GM12892 (cell line): Measurements from ENCODE around the gene GLB1L3.

ENCODE experiments used
- POLR2A ChIP-seq: IDR thresholded peaks from 2 replicates; pipeline ENCODE4 v1.6.1; 2011; ENCODE audit warnings: low read depth, low read length, control low read depth
- POLR2AphosphoS5 ChIP-seq: IDR thresholded peaks from 2 replicates; pipeline ENCODE4 v1.6.1; 2011; ENCODE audit warnings: low read depth, low read length, control low read depth

DNA sequence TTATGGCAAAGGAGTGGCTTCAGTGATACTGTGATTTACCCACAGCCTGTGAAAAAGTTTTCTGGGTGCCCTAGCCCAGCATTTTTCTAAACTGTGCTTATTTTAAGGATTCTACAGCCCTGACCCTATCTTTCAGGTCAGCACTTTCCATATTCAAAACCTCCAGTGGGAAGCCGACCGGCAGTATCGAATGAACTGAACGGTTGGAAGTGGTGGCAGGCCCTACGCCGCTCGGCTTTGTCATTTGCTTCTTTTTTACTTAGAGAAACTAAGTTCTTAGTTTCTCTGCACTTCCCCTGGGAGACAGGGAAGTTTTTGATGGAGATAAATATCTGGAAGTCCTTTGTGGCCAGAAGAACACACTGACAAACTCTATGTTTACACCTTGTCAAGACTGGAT lies 56.6 kb downstream of the GLB1L3 start:
- TF ChIP-seq POLR2A (no peak), POLR2AphosphoS5 (no peak)
